GM19328 (cell line): ENCODE measurements around the gene WNT3A.

Experiments
- ATAC-seq: cut with Tn5 transposase; IDR thresholded peaks from one replicate; pipeline ENCODE4 v1.9.1; 2021; ENCODE audit warnings: mild to moderate bottlenecking, moderate library complexity; ENCODE audit not compliant: unreplicated experiment

WNT3A gene

GRCh38 chr1:228030451-228031201 lies 23.8 kb downstream of the WNT3A start:
- ATAC-seq: no peak

GRCh38 chr1:228031276-228031995 lies 24.6 kb downstream of the WNT3A start:
- ATAC-seq: no peak

- no peak for ATAC-seq
Observed at GRCh38 chr1:228032041-228032440, 25.2 kb downstream of the WNT3A start.

DNA sequence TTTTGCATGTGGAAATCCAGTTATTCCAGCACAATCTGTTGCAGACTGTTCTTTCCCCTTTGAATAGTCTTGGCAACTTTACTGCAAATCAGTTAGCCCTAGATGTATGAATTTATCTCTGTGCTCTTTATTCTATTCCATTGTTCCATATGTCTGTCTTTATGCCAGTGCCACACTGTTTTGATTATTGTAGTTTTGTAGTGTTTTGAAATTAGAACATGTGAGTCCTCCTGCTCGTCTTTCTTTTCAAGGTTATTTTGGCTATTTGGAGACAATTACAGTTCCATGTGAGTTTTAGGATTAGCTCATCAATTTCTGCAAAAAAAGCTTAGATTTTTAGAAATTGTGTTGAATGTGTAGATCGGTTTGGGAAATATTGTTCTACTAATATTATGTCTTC lies 26.6 kb downstream of the WNT3A start:
- ATAC-seq: no peak

- no peak for ATAC-seq
Observed at GRCh38 chr1:228034954-228035837, 28.4 kb downstream of the WNT3A start.

GRCh38 chr1:228035844-228036243 lies 29.0 kb downstream of the WNT3A start:
- ATAC-seq: no peak

GRCh38 chr1:228036701-228037231 lies 30.0 kb downstream of the WNT3A start:
- no peak for ATAC-seq

- ATAC-seq: peak; percentile 68
Observed at GRCh38 chr1:228037401-228038386, 30.9 kb downstream of the WNT3A start.

- ATAC-seq: no peak
Observed at GRCh38 chr1:228038387-228039005, 31.7 kb downstream of the WNT3A start.

- no peak for ATAC-seq
Observed at GRCh38 chr1:228039006-228039903, 32.5 kb downstream of the WNT3A start.

DNA sequence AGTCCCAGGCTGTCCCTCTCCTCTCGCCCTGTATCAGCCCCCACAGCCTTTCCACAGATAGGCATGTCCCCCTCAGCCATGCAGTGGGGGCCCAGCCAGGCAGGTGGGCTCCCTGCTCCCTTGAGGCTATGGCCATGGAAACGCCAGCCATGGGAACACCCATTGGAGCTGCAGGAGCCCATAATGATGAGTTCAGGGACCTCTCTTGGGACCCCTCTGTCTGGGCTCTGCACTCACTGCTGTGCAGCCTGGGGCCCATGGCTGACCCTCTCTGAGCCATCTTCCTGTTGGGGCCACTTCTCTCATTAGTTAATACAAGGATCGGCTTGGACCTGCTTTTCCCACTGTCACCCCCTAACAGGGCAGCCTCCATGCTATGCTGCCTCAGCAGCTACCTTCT lies 33.2 kb downstream of the WNT3A start:
- no peak for ATAC-seq

DNA sequence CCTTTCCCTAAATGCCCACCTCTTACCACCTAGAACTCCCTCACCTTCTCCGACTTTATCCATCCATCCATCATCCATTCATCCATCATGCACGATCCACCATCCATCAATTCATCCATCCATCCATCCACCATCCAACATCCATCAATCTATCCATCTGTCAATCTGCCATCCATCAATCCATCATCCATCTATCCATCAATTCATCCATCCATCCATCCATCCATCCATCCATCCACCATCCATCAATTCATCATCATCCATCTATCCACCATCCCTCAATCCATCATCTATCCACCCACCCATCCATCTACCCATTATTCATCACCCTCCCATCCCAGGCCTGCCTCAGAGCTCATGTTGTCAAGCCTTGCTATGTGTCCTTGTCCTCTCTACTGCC lies 34.5 kb downstream of the WNT3A start:
- no peak for ATAC-seq

DNA sequence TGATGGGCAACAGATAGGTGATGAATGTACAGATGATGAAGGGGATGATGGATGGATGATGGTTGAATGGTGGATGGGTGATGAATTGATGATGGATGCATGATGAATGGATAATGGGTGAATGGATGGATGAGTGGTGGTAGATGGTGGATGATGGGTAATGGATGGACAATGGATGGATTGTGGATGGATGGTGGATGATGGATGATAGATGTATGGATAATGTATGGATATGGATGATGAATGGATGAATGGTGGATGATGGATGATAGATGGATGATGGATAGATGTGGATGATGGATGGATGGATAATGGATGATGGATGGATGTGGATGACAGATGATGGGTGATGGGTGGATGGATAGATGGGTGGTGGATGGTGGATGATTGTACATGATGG lies 35.7 kb downstream of the WNT3A start:
- no peak for ATAC-seq

DNA sequence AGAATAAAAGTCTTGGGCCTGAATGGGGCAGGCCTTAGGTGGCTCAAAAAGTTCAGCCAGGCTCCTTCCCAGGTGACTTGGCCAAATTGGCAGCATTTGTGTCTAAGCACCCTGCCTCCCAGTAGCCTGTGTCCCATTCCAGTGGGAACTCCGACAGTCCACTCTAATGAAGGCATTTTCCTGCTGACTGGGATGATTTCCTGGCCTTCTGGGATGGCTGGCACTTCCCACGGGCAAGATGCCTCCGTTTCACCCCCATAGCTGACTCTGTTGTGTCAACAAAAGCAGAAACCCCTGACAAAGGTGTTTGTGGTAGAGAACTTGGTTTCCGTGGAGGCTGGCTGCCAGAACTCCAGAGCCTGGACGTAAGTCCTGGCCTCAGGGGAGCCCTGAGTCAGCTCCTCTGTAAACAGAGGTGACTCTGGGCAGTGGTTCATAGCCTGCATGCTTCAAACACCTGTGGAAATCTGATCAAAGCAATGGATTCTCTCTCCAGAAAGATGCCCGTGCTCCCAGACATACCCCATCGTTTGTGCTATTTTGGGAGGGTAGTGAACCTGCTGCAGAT lies 36.6 kb downstream of the WNT3A start:
- ATAC-seq: no peak

DNA sequence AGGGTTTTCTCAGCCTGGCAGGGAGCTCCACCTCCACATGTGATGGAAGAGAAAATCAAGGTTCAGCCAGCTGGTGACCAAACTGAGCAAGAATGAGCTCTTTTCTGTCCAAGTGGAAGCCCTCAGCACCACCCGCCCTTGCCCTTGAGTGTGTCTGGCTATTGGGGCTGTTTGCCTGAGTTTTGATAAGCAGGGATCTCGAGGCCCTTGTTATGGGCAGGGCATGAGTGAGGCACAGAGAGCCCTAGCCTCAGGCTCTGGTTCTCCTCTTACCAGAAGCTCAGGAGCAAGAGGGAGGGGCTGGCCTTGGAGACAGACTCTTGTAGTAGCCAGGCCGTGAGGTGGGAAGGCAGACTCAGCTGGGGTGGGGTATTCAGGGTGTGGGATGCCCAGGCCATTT lies 38.2 kb downstream of the WNT3A start:
- ATAC-seq: no peak

- no peak for ATAC-seq
Observed at GRCh38 chr1:228045405-228045804, 38.6 kb downstream of the WNT3A start.

DNA sequence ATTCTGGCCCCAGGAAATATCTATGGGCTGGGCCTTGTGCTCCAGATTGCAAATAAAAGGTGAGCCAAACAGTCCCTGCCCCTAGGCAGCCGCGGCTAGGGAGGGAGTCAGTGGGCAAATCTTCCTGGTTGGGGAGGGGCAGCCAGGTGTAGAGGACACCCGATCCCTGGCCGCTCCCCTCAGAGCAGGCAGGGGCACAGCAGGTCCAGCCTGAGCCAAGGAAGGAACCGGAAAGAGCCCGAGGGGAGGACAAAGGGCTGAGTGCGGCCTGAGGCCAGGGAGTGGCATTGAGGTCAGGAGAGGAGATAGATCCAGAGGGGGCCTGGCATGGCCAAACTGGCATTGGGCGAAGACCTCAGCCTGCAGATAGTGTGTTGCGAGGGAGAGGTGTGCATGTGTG lies 39.1 kb downstream of the WNT3A start:
- ATAC-seq: no peak
